Panc1 (cell line): Measurements from ENCODE around the gene PAK3. TPM values are rescaled to one million over a fixed set of nuclear protein-coding genes. Genes with fewer than 3 reads are reported as not detected.
A peak's percentile ranks its signal among the peaks of the same experiment; 100 is the strongest.

Experiments used
- ATAC-seq: fragments of 200-7000 bp; cut with Tn5 transposase; 2 replicates; pipeline ENCODE4 v1.9.1; 2020; ENCODE audit warnings: mild to moderate bottlenecking, moderate library complexity
- Bru-seq: library from RNA; stranded (reverse); fragments of 400-500 nt; gene quantifications from one replicate; lab custom pipeline; 2021; lab: Mats Ljungman, UMichigan
- BruChase-seq, 2 experiments: library from RNA; stranded (reverse); fragments of 400-500 nt; gene quantifications; one replicate each; lab custom pipeline; 2021; lab: Mats Ljungman, UMichigan
- BruUV-seq: library from RNA; stranded (reverse); fragments of 400-500 nt; replicated peaks from 2 replicates; lab custom pipeline; 2021; lab: Mats Ljungman, UMichigan
- CTCF ChIA-PET: fragments of 300-600 bp; sonication (Branson Sonifier 250); formaldehyde crosslinking; loops from one replicate; lab custom pipeline; 2022; ENCODE audit warnings: antibody characterized with exemption; lab: Charles Lee
- POLR2A ChIA-PET: fragments of 300-600 bp; sonication (Branson Sonifier 250); formaldehyde crosslinking; loops from one replicate; lab custom pipeline; 2022; ENCODE audit warnings: antibody characterized with exemption; lab: Charles Lee
- DNase-seq: peaks from one replicate; pipeline ENCODE4 v3.0.0-alpha.2; 2010; ENCODE audit warnings: low read depth, low spot score
- H3K27ac ChIP-seq: 2 replicates; pipeline ENCODE4 v1.5.1; 2011; ENCODE audit warnings: mild to moderate bottlenecking, low read length, inconsistent platforms
- H3K27me3 ChIP-seq: fragments of 200-500 bp; sonication (Bioruptor generic); 2 replicates; pipeline ENCODE4 v1.6.0; 2014; ENCODE audit warnings: low read length, inconsistent platforms; ENCODE audit not compliant: control insufficient read depth, insufficient read depth
- H3K36me3 ChIP-seq: fragments of 200-500 bp; sonication (Bioruptor generic); 2 replicates; pipeline ENCODE4 v1.5.1; 2014; ENCODE audit warnings: inconsistent platforms, mild to moderate bottlenecking, low read length, moderate library complexity; ENCODE audit not compliant: control insufficient read depth, insufficient read depth
- H3K4me1 ChIP-seq: 2 replicates; pipeline ENCODE4 v1.5.1; 2011; ENCODE audit warnings: inconsistent platforms, mild to moderate bottlenecking, low read length, moderate library complexity; ENCODE audit not compliant: control insufficient read depth, insufficient read depth
- H3K4me3 ChIP-seq, 2 experiments: 2 replicates each; pipeline ENCODE4 v1.5.1; 2011 to 2012; ENCODE audit warnings: low read depth in 2 of 2, low read length in 2 of 2, mild to moderate bottlenecking in 2 of 2, inconsistent platforms in 1 of 2, moderate library complexity in 1 of 2
- H3K9me3 ChIP-seq: fragments of 200-500 bp; sonication (Bioruptor generic); 2 replicates; pipeline ENCODE4 v1.5.1; 2014; ENCODE audit warnings: low read depth, mild to moderate bottlenecking, inconsistent platforms, low read length, moderate library complexity; ENCODE audit not compliant: control insufficient read depth, insufficient read depth
- POLR2AphosphoS5 ChIP-seq: IDR thresholded peaks from 2 replicates; pipeline ENCODE4 v1.6.1; 2012; ENCODE audit warnings: mild to moderate bottlenecking, low read depth, low read length, moderate library complexity
- SIN3A ChIP-seq: IDR thresholded peaks from 2 replicates; pipeline ENCODE4 v1.6.1; 2012; ENCODE audit warnings: low read depth, mild to moderate bottlenecking, low read length, moderate library complexity, borderline replicate concordance; ENCODE audit not compliant: insufficient read depth
- TCF7L2 ChIP-seq: IDR thresholded peaks from 2 replicates; pipeline ENCODE4 v1.6.1; 2011; ENCODE audit warnings: mild to moderate bottlenecking, low read depth, low read length, inconsistent platforms
- in situ Hi-C: cut with HindIII; loops from 2 replicates; pipeline ENCODE4 v1.10.0; 2016; ENCODE audit warnings: low sequenced_read_pairs, low pct_unique_long_range_greater_than_20kb
- intact Hi-C: fragments of 100-400 bp; cut with micrococcal nuclease; formaldehyde crosslinking; loops from one replicate; pipeline ENCODE4 v1.10.0; 2022; ENCODE audit not compliant: unreplicated experiment
- long read RNA-seq: library from polyadenylated mRNA; unstranded; transcript quantifications from one replicate; pipeline ENCODE4 v2.0.0, GENCODE V29; 2021; ENCODE audit not compliant: unreplicated experiment
- polyA plus RNA-seq: library from polyadenylated mRNA; unstranded; fragments of >200 nt; gene quantifications from one replicate; pipeline ENCODE4 v1.2.1, GENCODE V29; 2012; ENCODE audit warnings: missing spikeins; ENCODE audit not compliant: insufficient read length
- total RNA-seq: library from RNA; stranded (reverse); gene quantifications from one replicate; pipeline ENCODE4 v1.2.1, GENCODE V29; 2021; ENCODE audit not compliant: unreplicated experiment
- TF ChIP-seq, protein P1 (sequence below), 2 experiments: IDR thresholded peaks; 2 replicates each; pipeline ENCODE4 v1.6.1; 2011 to 2012; ENCODE audit warnings: low read depth in 2 of 2, control low read depth in 1 of 2, low read length in 1 of 2, mild to moderate bottlenecking in 1 of 2, moderate library complexity in 1 of 2; ENCODE audit not compliant: insufficient read depth in 1 of 2
- TF ChIP-seq, protein P2 (sequence below): fragments of 450-650 bp; IDR thresholded peaks from 2 replicates; pipeline ENCODE4 v1.5.1; 2017; ENCODE audit warnings: mild to moderate bottlenecking

Gene PAK3
- total RNA-seq, result 0.15 TPM
- not detected for polyA plus RNA-seq
- Bru-seq, nascent RNA, result percentile 6 among the genes with signal in this experiment
- BruChase-seq, experiment 1, labeled RNA remaining after a 2-hour chase, result percentile 9 among the genes with signal in this experiment
- BruChase-seq, experiment 2, labeled RNA remaining after a 6-hour chase, result percentile 12 among the genes with signal in this experiment
- long read RNA-seq, result 0 reads

DNA sequence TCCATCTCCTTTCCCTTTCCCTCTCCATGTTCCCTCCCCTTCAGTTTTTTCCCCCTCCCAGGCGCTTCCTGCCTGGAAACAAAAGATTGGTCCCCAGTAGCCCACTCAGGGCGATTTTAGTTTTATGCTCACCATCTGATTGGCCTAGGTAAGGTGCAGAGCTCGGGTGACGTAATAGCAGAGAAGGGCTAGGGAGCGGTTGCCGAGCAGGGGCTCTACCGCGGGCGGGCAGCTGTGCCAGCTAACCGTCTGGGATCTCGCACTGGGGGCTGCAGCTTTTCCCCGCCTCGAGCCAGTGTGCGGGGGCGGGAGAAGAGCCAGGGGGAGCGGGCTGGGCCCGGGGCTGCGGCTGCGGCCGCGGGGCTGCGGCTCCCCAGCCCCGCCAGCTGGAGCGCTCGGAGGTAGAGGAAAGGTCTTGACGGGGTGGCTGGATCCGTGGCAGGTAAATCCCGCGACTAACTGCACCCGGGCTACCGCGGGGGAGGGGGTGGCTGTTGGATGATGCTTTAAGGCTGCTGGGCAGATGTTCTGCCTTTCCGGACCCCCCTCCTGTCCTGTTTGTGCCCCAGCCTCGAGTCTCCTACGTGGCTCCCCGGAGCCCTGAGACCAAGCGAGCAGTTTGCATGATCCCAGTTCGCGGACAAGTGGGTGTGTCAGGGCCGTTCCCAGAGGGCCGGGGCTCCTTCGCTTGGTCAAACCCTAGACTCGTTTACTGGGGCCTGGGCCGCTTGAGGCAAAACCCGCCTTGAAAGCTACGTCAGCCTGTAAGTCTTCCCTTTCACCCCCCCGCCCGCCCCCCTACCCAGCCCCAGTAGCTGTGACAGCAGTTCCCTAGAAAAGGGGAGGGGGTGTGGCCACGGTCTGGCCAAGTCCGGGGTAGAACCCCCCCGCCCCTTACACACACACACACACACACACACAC, at the start of gene PAK3:
Gene PAK3 (plus strand): TSS at position 218 of the 922 bp plus-strand sequence. CDS start 26,913 bp downstream, outside the sequence.
- CTCF ChIA-PET, result interaction anchor here (0.7 kb wide), 2 partner anchors 131 to 555 kb away, joined by 5 to 6 read pairs; no protein-coding TSS in a partner anchor
- intact Hi-C loops (loop anchor here (5.0 to 10.0 kb wide), 4 partner anchors 146 to 641 kb away; no protein-coding TSS in a partner anchor), in situ Hi-C loops (no loop called here)
- peaks cover 10% of the 10 kb centered on the region; the same call in 1 of the 2 replicates for H3K4me1 ChIP-seq
- peak; percentile 66 for ATAC-seq
- H3K27ac ChIP-seq, result no peak within 1 kb of the TSS
- H3K36me3 ChIP-seq, result no peaks in the 10 kb centered on the region
- BruUV-seq, result no TSS peak
- POLR2A ChIA-PET, result no interaction called here
- TF ChIP-seq TCF7L2, result no peak
- peaks cover 6% of the 10 kb centered on the region; the same call in 1 of the 2 replicates for H3K27me3 ChIP-seq
- DNase-seq, result no peak
- no peaks in the 10 kb centered on the region for H3K9me3 ChIP-seq
- H3K4me3 ChIP-seq, result peak within 1 kb of the TSS; percentile 38 to 65

DNA sequence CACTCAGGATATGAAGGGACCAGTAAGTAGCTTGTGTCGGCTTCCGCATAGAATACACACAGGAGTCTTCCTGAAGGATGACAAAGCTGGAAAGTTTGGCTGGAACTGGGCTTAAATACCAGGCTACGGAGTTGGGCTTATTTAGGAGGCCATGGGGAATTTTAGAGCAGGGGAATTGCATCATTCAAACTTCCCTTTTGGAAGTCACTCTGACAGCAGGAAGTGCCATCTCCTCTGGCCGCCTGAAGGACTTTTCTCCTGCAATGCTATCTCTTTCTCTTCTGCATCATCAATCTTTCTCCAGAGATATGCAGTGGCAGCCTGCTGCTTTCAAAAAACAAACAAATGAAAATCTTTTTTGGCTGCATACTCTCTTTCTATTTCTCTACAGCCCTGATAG, 48.4 kb upstream of the PAK3 start:
- TF ChIP-seq TCF7L2 (no peak), POLR2AphosphoS5 (no peak), SIN3A (no peak)
- TF ChIP-seq, protein P1, sequence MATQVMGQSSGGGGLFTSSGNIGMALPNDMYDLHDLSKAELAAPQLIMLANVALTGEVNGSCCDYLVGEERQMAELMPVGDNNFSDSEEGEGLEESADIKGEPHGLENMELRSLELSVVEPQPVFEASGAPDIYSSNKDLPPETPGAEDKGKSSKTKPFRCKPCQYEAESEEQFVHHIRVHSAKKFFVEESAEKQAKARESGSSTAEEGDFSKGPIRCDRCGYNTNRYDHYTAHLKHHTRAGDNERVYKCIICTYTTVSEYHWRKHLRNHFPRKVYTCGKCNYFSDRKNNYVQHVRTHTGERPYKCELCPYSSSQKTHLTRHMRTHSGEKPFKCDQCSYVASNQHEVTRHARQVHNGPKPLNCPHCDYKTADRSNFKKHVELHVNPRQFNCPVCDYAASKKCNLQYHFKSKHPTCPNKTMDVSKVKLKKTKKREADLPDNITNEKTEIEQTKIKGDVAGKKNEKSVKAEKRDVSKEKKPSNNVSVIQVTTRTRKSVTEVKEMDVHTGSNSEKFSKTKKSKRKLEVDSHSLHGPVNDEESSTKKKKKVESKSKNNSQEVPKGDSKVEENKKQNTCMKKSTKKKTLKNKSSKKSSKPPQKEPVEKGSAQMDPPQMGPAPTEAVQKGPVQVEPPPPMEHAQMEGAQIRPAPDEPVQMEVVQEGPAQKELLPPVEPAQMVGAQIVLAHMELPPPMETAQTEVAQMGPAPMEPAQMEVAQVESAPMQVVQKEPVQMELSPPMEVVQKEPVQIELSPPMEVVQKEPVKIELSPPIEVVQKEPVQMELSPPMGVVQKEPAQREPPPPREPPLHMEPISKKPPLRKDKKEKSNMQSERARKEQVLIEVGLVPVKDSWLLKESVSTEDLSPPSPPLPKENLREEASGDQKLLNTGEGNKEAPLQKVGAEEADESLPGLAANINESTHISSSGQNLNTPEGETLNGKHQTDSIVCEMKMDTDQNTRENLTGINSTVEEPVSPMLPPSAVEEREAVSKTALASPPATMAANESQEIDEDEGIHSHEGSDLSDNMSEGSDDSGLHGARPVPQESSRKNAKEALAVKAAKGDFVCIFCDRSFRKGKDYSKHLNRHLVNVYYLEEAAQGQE (IDR thresholded peaks at IDR 0.05; ENCODE audit: insufficient read depth in 1 of 2, low read depth in 2 of 2, low read length in 1 of 2), result no peak
- H3K27me3 ChIP-seq, result no peaks in the 10 kb centered on the region
- H3K27ac ChIP-seq, result no peak overlapping the region
- H3K36me3 ChIP-seq, result no peaks in the 10 kb centered on the region
- POLR2A ChIA-PET, result no interaction called here
- H3K9me3 ChIP-seq, result no peaks in the 10 kb centered on the region
- H3K4me3 ChIP-seq, result no peak overlapping the region
- BruUV-seq, result no TSS peak
- H3K4me1 ChIP-seq, result no peaks in the 10 kb centered on the region
- in situ Hi-C loops (no loop called here), intact Hi-C loops (no loop called here)
- DNase-seq, result no peak
- ATAC-seq, result no peak
- CTCF ChIA-PET, result no interaction called here

DNA sequence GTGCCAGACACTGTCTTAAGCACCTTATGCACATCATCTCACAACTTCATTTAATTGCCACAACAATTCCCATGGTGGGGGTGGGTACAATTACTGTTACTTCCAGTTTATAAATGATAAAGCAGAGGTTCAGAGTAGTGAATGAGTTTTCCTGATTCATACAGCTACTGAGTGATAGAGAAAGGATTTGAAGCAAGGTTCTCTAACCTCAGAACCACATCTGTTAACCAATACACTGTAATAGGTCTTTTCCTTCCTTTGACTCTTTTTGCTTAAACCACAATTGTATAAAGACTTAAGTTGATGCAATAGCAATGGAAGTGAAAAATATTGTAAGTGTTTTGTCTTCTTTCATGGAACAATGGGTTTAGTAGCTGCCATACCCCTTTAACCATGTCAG, 43.5 kb upstream of the PAK3 start:
- H3K36me3 ChIP-seq, result no peaks in the 10 kb centered on the region
- ChIA-PET POLR2A (no interaction called here), CTCF (no interaction called here)
- H3K4me1 ChIP-seq, result no peaks in the 10 kb centered on the region
- H3K27me3 ChIP-seq, result no peaks in the 10 kb centered on the region
- DNase-seq, result no peak
- TF ChIP-seq, protein P1 (IDR thresholded peaks at IDR 0.05; ENCODE audit: insufficient read depth in 1 of 2, low read depth in 2 of 2, low read length in 1 of 2), result no peak
- TF ChIP-seq TCF7L2 (no peak), SIN3A (no peak), POLR2AphosphoS5 (no peak)
- TF ChIP-seq, protein P2, sequence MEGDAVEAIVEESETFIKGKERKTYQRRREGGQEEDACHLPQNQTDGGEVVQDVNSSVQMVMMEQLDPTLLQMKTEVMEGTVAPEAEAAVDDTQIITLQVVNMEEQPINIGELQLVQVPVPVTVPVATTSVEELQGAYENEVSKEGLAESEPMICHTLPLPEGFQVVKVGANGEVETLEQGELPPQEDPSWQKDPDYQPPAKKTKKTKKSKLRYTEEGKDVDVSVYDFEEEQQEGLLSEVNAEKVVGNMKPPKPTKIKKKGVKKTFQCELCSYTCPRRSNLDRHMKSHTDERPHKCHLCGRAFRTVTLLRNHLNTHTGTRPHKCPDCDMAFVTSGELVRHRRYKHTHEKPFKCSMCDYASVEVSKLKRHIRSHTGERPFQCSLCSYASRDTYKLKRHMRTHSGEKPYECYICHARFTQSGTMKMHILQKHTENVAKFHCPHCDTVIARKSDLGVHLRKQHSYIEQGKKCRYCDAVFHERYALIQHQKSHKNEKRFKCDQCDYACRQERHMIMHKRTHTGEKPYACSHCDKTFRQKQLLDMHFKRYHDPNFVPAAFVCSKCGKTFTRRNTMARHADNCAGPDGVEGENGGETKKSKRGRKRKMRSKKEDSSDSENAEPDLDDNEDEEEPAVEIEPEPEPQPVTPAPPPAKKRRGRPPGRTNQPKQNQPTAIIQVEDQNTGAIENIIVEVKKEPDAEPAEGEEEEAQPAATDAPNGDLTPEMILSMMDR, result no peak
- ATAC-seq, result no peak
- no peak overlapping the region for H3K4me3 ChIP-seq
- in situ Hi-C loops (no loop called here), intact Hi-C loops (no loop called here)
- H3K27ac ChIP-seq, result no peak overlapping the region
- BruUV-seq, result no TSS peak
- H3K9me3 ChIP-seq, result no peaks in the 10 kb centered on the region
